ENCODE measurements around the gene SLC25A44. TPM values are rescaled to one million over a fixed set of nuclear protein-coding genes. Genes with fewer than 3 reads are reported as not detected.

SLC25A44 gene
- total RNA-seq, 1 experiment from 2014 or later, result 28.1 TPM

GRCh38 chr1:156226116-156226538 lies 32.2 kb downstream of the SLC25A44 start:
- Histone ChIP-seq H3K27ac (ENCODE audit: low read length) (no peak overlapping the region), H3K4me3 (ENCODE audit: low read length) (no peak overlapping the region), H3K9me2 (replicated peaks; ENCODE audit: low read length) (no peaks in the 10 kb centered on the region), H4K20me1 (ENCODE audit: low read length) (no peaks in the 10 kb centered on the region), H2AFZ (ENCODE audit: low read length) (no peak overlapping the region), H3K27me3 (ENCODE audit: low read length) (no peaks in the 10 kb centered on the region), H3K4me2 (ENCODE audit: low read length) (no peak overlapping the region), H3K9me3 (ENCODE audit: low read length) (no peaks in the 10 kb centered on the region), H3K4me1 (ENCODE audit: insufficient read depth, low read length) (peaks cover 12% of the 10 kb centered on the region), H3F3A (ENCODE audit: low read length, unreplicated experiment) (no peaks in the 10 kb centered on the region), H3K79me2 (ENCODE audit: low read length) (no peaks in the 10 kb centered on the region; the same call in 1 of the 2 replicates), H3K36me3 (ENCODE audit: low read depth, low read length) (peaks cover 8% of the 10 kb centered on the region), H3K9ac (ENCODE audit: low read length) (no peak overlapping the region)
- intact Hi-C loops (cut with micrococcal nuclease), result no loop called here
- TF ChIP-seq, protein P1, sequence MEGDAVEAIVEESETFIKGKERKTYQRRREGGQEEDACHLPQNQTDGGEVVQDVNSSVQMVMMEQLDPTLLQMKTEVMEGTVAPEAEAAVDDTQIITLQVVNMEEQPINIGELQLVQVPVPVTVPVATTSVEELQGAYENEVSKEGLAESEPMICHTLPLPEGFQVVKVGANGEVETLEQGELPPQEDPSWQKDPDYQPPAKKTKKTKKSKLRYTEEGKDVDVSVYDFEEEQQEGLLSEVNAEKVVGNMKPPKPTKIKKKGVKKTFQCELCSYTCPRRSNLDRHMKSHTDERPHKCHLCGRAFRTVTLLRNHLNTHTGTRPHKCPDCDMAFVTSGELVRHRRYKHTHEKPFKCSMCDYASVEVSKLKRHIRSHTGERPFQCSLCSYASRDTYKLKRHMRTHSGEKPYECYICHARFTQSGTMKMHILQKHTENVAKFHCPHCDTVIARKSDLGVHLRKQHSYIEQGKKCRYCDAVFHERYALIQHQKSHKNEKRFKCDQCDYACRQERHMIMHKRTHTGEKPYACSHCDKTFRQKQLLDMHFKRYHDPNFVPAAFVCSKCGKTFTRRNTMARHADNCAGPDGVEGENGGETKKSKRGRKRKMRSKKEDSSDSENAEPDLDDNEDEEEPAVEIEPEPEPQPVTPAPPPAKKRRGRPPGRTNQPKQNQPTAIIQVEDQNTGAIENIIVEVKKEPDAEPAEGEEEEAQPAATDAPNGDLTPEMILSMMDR (conservative IDR thresholded peaks at IDR 0.05; ENCODE audit: low read depth, low read length), result no peak
- TF ChIP-seq EZH2 (IDR thresholded peaks at IDR 0.05; ENCODE audit: low read length, unreplicated experiment) (no peak), EZH2phosphoT487 (IDR thresholded peaks at IDR 0.05; ENCODE audit: borderline replicate concordance, low read length) (no peak)
- ATAC-seq (no peak), DNase-seq (no peak)
- CTCF ChIA-PET, result interaction anchor here (0.7 kb wide), 1 partner anchor 9 kb away, joined by 3 read pairs; no protein-coding TSS in a partner anchor
- POLR2A ChIA-PET (ENCODE audit: unreplicated experiment), result interaction anchor here (0.7 kb wide), 1 partner anchor 1807 kb away, joined by 8 read pairs; no protein-coding TSS in a partner anchor
- BruUV-seq (replicated peaks), result no TSS peak

DNA sequence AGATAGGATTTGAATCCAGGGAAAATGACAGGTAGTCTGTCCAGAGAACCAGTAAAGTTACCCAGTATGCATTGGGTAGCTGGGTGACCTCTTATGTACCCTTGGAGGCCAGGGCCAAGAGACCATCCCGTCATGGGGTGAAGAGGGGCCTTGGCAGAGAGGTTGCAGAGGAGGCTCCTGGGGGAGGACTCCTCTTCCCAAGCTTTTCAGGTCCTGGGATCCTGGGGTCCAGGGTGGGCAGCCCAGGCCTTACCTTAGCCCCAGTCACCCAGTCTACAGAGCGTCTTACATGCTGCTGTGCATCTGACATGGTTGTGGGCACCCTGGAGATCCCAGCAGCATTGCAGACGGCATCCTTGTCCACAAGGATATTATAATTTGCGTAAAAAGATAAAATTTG lies 32.9 kb downstream of the SLC25A44 start:
- Histone ChIP-seq H3K9ac (ENCODE audit: low read length) (no peak overlapping the region), H2AFZ (ENCODE audit: low read length) (no peak overlapping the region), H3K27me3 (ENCODE audit: low read length) (no peaks in the 10 kb centered on the region), H3K9me3 (ENCODE audit: low read length) (no peaks in the 10 kb centered on the region), H3K79me2 (ENCODE audit: low read length) (no peaks in the 10 kb centered on the region), H3K27ac (ENCODE audit: low read length) (no peak overlapping the region), H3F3A (ENCODE audit: low read length, unreplicated experiment) (no peaks in the 10 kb centered on the region), H3K4me3 (ENCODE audit: low read length) (no peak overlapping the region), H3K9me2 (replicated peaks; ENCODE audit: low read length) (no peaks in the 10 kb centered on the region), H3K4me1 (ENCODE audit: insufficient read depth, low read length) (peaks cover 12% of the 10 kb centered on the region), H3K36me3 (ENCODE audit: low read depth, low read length) (peaks cover 8% of the 10 kb centered on the region), H3K4me2 (ENCODE audit: low read length) (no peak overlapping the region), H4K20me1 (ENCODE audit: low read length) (no peaks in the 10 kb centered on the region)
- intact Hi-C loops (cut with micrococcal nuclease), result no loop called here
- POLR2A ChIA-PET (ENCODE audit: unreplicated experiment), result no interaction called here
- DNase-seq, result no peak
- BruUV-seq (replicated peaks), result no TSS peak
- TF ChIP-seq EZH2 (IDR thresholded peaks at IDR 0.05; ENCODE audit: low read length, unreplicated experiment) (no peak), EZH2phosphoT487 (IDR thresholded peaks at IDR 0.05; ENCODE audit: borderline replicate concordance, low read length) (no peak)
- TF ChIP-seq, protein P1 (conservative IDR thresholded peaks at IDR 0.05; ENCODE audit: low read depth, low read length), result no peak
- CTCF ChIA-PET, result no interaction called here
- no peak for ATAC-seq

GRCh38 chr1:156228501-156228900 lies 34.6 kb downstream of the SLC25A44 start:
- ChIA-PET CTCF (no interaction called here), POLR2A (ENCODE audit: unreplicated experiment) (no interaction called here)
- intact Hi-C loops (cut with micrococcal nuclease), result no loop called here
- ATAC-seq (no peak), DNase-seq (no peak)
- BruUV-seq (replicated peaks), result no TSS peak
- Histone ChIP-seq H3K27ac (ENCODE audit: low read length) (no peak overlapping the region), H3K4me3 (ENCODE audit: low read length) (no peak overlapping the region), H3K79me2 (ENCODE audit: low read length) (no peaks in the 10 kb centered on the region), H3K4me1 (ENCODE audit: insufficient read depth, low read length) (peaks cover 5% of the 10 kb centered on the region; the same call in 1 of the 2 replicates), H3K9ac (ENCODE audit: low read length) (no peak overlapping the region), H3K27me3 (ENCODE audit: low read length) (no peaks in the 10 kb centered on the region), H3K9me2 (replicated peaks; ENCODE audit: low read length) (no peaks in the 10 kb centered on the region), H3K36me3 (ENCODE audit: low read depth, low read length) (peaks cover 4% of the 10 kb centered on the region; the same call in 1 of the 2 replicates), H3K4me2 (ENCODE audit: low read length) (no peak overlapping the region), H3K9me3 (ENCODE audit: low read length) (no peaks in the 10 kb centered on the region), H4K20me1 (ENCODE audit: low read length) (no peaks in the 10 kb centered on the region), H2AFZ (ENCODE audit: low read length) (no peak overlapping the region), H3F3A (ENCODE audit: low read length, unreplicated experiment) (no peaks in the 10 kb centered on the region)
- TF ChIP-seq EZH2phosphoT487 (IDR thresholded peaks at IDR 0.05; ENCODE audit: borderline replicate concordance, low read length) (no peak), EZH2 (IDR thresholded peaks at IDR 0.05; ENCODE audit: low read length, unreplicated experiment) (no peak)
- TF ChIP-seq, protein P1 (conservative IDR thresholded peaks at IDR 0.05; ENCODE audit: low read depth, low read length), result no peak

All from PC-3 (cell line).